IMR-90 (cell line): Measurements from ENCODE around the gene ANKRD44.

ENCODE experiments used
- BHLHE40 ChIP-seq: fragments of 150-350 bp; IDR thresholded peaks from 2 replicates; pipeline ENCODE4 v1.6.1; 2016; ENCODE audit warnings: mild to moderate bottlenecking, low read depth, low read length
- CEBPB ChIP-seq: IDR thresholded peaks from 2 replicates; pipeline ENCODE4 v1.6.1; 2012; ENCODE audit warnings: low read depth, low read length, improper control_type of control experiment
- CHD1 ChIP-seq: IDR thresholded peaks from 2 replicates; pipeline ENCODE4 v1.6.1; 2012; ENCODE audit warnings: low read depth, low read length, improper control_type of control experiment
- MAFK ChIP-seq: IDR thresholded peaks from 2 replicates; pipeline ENCODE4 v1.6.1; 2012; ENCODE audit warnings: low read depth, low read length, improper control_type of control experiment
- MAZ ChIP-seq: IDR thresholded peaks from 2 replicates; pipeline ENCODE4 v1.6.1; 2012; ENCODE audit warnings: low read depth, mild to moderate bottlenecking, low read length, improper control_type of control experiment, moderate library complexity, borderline replicate concordance
- MXI1 ChIP-seq: IDR thresholded peaks from 2 replicates; pipeline ENCODE4 v1.6.1; 2012; ENCODE audit warnings: low read depth, mild to moderate bottlenecking, low read length, moderate library complexity, borderline replicate concordance
- NFE2L2 ChIP-seq: fragments of 150-350 bp; IDR thresholded peaks from 2 replicates; pipeline ENCODE4 v1.6.1; 2016; ENCODE audit warnings: low read depth, mild to moderate bottlenecking, low read length
- POLR2A ChIP-seq: IDR thresholded peaks from 2 replicates; pipeline ENCODE4 v1.6.1; 2012; ENCODE audit warnings: mild to moderate bottlenecking, low read depth, low read length
- RAD21 ChIP-seq: IDR thresholded peaks from 2 replicates; pipeline ENCODE4 v1.6.1; 2012; ENCODE audit warnings: low read length, improper control_type of control experiment
- RCOR1 ChIP-seq: IDR thresholded peaks from 2 replicates; pipeline ENCODE4 v1.6.1; 2012; ENCODE audit warnings: mild to moderate bottlenecking, low read length, improper control_type of control experiment; ENCODE audit not compliant: insufficient replicate concordance
- RFX5 ChIP-seq: IDR thresholded peaks from 2 replicates; pipeline ENCODE4 v1.8.0; 2012; ENCODE audit warnings: low read depth, mild to moderate bottlenecking, low read length, moderate library complexity
- SMC3 ChIP-seq: fragments of 150-350 bp; IDR thresholded peaks from 2 replicates; pipeline ENCODE4 v1.6.1; 2016; ENCODE audit warnings: low read depth, mild to moderate bottlenecking, antibody characterized with exemption, low read length, moderate library complexity
- TF ChIP-seq, protein P1 (sequence below): conservative IDR thresholded peaks from 2 replicates; pipeline ENCODE4 v1.5.1; 2012; ENCODE audit warnings: mild to moderate bottlenecking, low read depth, low read length, improper control_type of control experiment
- TF ChIP-seq, protein P2 (sequence below): fragments of 150-350 bp; IDR thresholded peaks from 2 replicates; pipeline ENCODE4 v1.6.1; 2016; ENCODE audit warnings: low read depth, mild to moderate bottlenecking, low read length, moderate library complexity, borderline replicate concordance

DNA sequence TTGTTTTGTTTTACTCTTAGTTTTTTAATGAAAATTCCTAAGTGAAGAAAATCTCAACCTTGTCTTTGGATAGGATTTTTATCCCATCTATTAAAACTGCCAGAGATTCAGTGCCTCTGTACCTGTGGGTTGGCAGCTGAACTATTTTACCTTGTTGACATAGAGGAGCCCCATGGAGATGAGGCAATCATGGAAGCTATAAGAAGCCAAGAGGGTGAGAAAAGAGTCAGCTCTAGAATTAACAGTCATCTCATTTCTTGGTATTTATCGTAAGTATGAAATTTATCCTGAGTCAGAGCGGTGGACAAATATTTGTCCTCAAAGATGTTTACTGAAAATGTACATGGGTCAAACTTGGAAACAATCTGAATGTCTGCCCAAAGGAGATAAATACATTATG is 348.3 kb downstream of the ANKRD44 start:
- TF ChIP-seq CEBPB (no peak), POLR2A (no peak), MAZ (no peak), RCOR1 (no peak), RAD21 (no peak), SMC3 (no peak), BHLHE40 (no peak), RFX5 (no peak), MXI1 (no peak), CHD1 (no peak), NFE2L2 (no peak), MAFK (no peak)
- TF ChIP-seq, protein P1, sequence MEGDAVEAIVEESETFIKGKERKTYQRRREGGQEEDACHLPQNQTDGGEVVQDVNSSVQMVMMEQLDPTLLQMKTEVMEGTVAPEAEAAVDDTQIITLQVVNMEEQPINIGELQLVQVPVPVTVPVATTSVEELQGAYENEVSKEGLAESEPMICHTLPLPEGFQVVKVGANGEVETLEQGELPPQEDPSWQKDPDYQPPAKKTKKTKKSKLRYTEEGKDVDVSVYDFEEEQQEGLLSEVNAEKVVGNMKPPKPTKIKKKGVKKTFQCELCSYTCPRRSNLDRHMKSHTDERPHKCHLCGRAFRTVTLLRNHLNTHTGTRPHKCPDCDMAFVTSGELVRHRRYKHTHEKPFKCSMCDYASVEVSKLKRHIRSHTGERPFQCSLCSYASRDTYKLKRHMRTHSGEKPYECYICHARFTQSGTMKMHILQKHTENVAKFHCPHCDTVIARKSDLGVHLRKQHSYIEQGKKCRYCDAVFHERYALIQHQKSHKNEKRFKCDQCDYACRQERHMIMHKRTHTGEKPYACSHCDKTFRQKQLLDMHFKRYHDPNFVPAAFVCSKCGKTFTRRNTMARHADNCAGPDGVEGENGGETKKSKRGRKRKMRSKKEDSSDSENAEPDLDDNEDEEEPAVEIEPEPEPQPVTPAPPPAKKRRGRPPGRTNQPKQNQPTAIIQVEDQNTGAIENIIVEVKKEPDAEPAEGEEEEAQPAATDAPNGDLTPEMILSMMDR: no peak
- TF ChIP-seq, protein P2, sequence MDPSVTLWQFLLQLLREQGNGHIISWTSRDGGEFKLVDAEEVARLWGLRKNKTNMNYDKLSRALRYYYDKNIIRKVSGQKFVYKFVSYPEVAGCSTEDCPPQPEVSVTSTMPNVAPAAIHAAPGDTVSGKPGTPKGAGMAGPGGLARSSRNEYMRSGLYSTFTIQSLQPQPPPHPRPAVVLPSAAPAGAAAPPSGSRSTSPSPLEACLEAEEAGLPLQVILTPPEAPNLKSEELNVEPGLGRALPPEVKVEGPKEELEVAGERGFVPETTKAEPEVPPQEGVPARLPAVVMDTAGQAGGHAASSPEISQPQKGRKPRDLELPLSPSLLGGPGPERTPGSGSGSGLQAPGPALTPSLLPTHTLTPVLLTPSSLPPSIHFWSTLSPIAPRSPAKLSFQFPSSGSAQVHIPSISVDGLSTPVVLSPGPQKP: no peak
